Measurements from ENCODE around the gene PARVB. TPM values are rescaled to one million over a fixed set of nuclear protein-coding genes. Genes with fewer than 3 reads are reported as not detected.
A peak's percentile ranks its signal among the peaks of the same experiment; 100 is the strongest.
"Not testable (repeated sequence)": the region's sequence is repeated elsewhere in the genome, so short reads cannot be mapped to it uniquely, and the experiment has no call there.

Gene PARVB
- polyA plus RNA-seq, 3 donors from 2014 or later = 1.8 to 3.8 (median 2.7) TPM

DNA sequence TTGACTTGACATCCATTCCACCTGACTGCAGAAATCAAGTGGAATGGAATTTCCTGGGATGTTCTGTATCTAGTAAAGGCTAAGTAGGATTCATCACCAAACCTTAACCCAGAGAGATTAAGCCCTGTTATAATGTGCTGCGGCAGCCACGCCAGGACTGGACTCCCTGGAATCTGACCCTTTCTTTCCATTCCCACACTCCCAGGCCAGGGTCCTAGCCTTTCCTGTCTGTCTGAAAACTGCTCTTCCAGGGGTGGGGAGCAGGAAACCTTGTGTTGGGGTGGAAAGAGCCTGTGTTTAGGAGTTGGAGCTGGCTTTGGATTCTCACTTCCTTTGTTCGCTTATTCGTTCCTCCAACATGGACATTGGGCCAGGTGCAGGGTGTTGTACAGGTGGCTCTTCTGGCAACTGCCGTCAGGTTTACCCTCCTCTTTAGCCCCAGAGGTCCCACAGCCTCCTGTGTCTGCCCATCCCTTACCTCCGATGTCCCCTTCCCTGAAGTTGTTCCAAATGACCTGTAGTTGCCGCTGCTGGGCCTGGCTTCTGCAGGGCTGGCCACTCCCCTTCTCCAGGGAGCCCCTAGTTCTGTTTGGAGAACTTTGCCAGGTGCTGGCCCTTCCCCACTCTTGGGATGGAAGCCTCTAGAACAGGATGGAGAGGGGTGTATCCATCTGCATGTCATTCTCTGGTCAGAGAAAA lies 20.5 kb upstream of the PARVB start:
- no peak overlapping the region for H3K4me3 Mint-ChIP-seq
- H3K27ac Mint-ChIP-seq = no peak overlapping the region
- DNase-seq = no peak
- peaks cover 0 to 2% (median 0%) of the 10 kb centered on the region in 6 donors for H3K9me3 Mint-ChIP-seq
- peaks cover 0 to 22% (median 20%) of the 10 kb centered on the region in 3 donors for H3K36me3 Mint-ChIP-seq
- peaks cover 2% of the 10 kb centered on the region in 3 donors for H3K27me3 Mint-ChIP-seq (ENCODE audit: low read depth in 3 of 3)
- no peaks in the 10 kb centered on the region for H3K4me1 Mint-ChIP-seq

- Mint-ChIP-seq H3K27me3 (ENCODE audit: low read depth in 3 of 3) (peaks cover 2% of the 10 kb centered on the region in 3 donors), H3K4me3 (no peak overlapping the region), H3K4me1 (no peaks in the 10 kb centered on the region), H3K9me3 (peaks cover 0 to 2% (median 0%) of the 10 kb centered on the region in 6 donors), H3K27ac (no peak overlapping the region), H3K36me3 (peaks cover 0 to 17% (median 15%) of the 10 kb centered on the region in 3 donors)
- DNase-seq = no peak
These were observed 20.0 kb upstream of the PARVB start for GRCh38 chr22:44004104-44004460.

DNA sequence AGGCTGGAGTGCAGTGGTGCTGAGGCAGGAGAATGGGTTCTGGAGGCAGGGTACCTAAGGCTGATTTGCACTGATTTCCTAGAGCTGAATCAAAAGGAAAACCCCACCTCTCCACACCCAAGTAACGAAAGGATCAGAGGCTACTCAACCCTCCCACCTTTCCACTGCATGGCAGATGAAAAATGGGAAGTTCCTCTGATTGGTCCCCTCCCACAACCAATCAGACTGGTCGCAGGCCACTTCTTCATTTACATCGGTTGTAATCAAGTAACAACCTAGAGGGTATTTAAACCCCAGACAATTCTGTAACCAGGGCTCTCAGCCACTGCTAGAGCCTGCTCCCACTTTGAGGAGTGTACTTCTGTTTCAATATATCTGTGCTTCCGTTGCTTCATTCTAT lies 18.6 kb upstream of the PARVB start:
- Mint-ChIP-seq H3K27ac (no peak overlapping the region), H3K4me3 (no peak overlapping the region), H3K36me3 (peaks cover 0 to 16% (median 13%) of the 10 kb centered on the region in 3 donors), H3K9me3 (peaks cover 0 to 2% (median 0%) of the 10 kb centered on the region in 6 donors), H3K27me3 (ENCODE audit: low read depth in 3 of 3) (peaks cover 0 to 2% (median 2%) of the 10 kb centered on the region in 3 donors), H3K4me1 (no peaks in the 10 kb centered on the region)
- no peak for DNase-seq

DNA sequence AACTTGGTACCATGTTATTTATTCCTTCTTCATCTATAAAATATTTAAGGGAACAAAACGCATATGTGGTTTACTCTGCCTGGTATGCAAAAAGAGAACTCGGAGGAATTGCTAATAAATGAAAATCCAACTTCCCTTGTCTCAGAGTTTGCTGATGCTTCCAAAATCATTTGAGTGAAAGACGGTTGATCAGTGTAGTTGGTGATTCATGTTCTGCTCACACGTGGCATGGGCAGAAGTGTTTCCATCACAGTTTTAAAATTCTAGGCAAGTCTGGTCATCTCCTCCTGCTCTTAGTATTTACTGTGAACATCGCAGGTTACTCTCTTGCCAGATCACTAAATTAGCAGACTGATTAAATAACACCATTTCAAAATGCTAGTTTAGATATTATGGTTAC lies 11.9 kb upstream of the PARVB start:
- peaks cover 0 to 2% (median 2%) of the 10 kb centered on the region in 3 donors for H3K27me3 Mint-ChIP-seq (ENCODE audit: low read depth in 3 of 3)
- peaks cover 0 to 6% (median 5%) of the 10 kb centered on the region in 3 donors for H3K36me3 Mint-ChIP-seq
- no peaks in the 10 kb centered on the region for H3K4me1 Mint-ChIP-seq

DNA sequence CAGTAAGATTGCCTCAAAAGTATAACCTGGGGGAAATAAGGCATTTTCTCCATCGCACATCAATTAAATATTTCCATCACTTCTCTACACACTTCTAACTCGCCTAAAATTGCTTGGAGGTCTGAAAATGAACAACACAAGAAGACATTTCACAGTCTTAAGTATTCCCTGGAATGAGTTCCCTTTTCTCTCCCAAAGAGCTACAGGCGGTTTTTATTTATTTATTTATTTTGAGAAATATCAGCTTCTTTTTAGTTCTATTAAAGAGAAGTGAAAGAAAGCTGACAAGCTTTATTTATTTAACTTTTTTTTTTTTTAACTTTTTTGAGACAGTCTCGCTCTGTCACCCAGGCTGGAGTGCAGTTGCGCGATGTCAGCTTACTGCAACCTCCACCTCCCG lies 11.5 kb upstream of the PARVB start:
- H3K36me3 Mint-ChIP-seq = peaks cover 0 to 3% (median 2%) of the 10 kb centered on the region in 3 donors
- no peak for DNase-seq
- H3K9me3 Mint-ChIP-seq = no peaks in the 10 kb centered on the region
- no peak overlapping the region for H3K4me3 Mint-ChIP-seq
- H3K27ac Mint-ChIP-seq = no peak overlapping the region
- H3K4me1 Mint-ChIP-seq = no peaks in the 10 kb centered on the region
- H3K27me3 Mint-ChIP-seq (ENCODE audit: low read depth in 3 of 3) = peaks cover 0 to 2% (median 0%) of the 10 kb centered on the region in 3 donors

More for the DNA sequence above, 11.9 kb upstream of the PARVB start:
- no peak overlapping the region for H3K4me3 Mint-ChIP-seq
- no peak overlapping the region for H3K27ac Mint-ChIP-seq
- H3K9me3 Mint-ChIP-seq = no peaks in the 10 kb centered on the region
- DNase-seq = no peak

DNA sequence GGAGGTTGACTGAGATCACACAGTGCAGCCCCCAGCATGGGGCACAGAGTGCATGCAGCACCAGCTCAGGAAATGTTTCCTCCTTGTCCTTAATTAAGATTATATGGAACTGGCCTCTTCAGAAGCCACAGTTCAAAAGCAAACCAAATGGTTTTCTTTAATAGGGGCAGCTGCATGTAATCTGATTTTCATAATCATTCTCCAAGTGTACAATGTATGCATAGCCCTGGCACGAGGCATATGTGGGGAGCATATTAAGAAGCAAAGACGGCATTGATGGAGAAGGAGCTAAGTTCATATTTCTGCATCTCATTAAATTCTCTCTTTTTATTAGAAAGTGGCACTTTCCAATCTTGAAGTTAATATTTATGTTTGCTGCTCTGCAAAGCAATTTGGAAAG lies 9.9 kb upstream of the PARVB start:
- no peaks in the 10 kb centered on the region for H3K4me1 Mint-ChIP-seq
- H3K4me3 Mint-ChIP-seq = no peak overlapping the region
- no peaks in the 10 kb centered on the region for H3K9me3 Mint-ChIP-seq
- no peak overlapping the region for H3K27ac Mint-ChIP-seq
- no peaks in the 10 kb centered on the region for H3K36me3 Mint-ChIP-seq
- H3K27me3 Mint-ChIP-seq (ENCODE audit: low read depth in 3 of 3) = no peaks in the 10 kb centered on the region
- no peak for DNase-seq

- H3K36me3 Mint-ChIP-seq; H3K4me3 Mint-ChIP-seq; H3K27ac Mint-ChIP-seq; H3K27me3 Mint-ChIP-seq (ENCODE audit: low read depth in 3 of 3); H3K4me1 Mint-ChIP-seq; DNase-seq; H3K9me3 Mint-ChIP-seq: not testable (repeated sequence)
These were observed 7.5 kb upstream of the PARVB start for GRCh38 chr22:44016586-44016985.

GRCh38 chr22:44018594-44018993 lies 5.5 kb upstream of the PARVB start:
- no peak overlapping the region for H3K27ac Mint-ChIP-seq
- no peaks in the 10 kb centered on the region for H3K9me3 Mint-ChIP-seq

GRCh38 chr22:44019416-44019815 lies 4.7 kb upstream of the PARVB start:
- H3K27ac Mint-ChIP-seq = no peak overlapping the region
- no peak for DNase-seq
- no peaks in the 10 kb centered on the region for H3K9me3 Mint-ChIP-seq
- H3K36me3 Mint-ChIP-seq = no peaks in the 10 kb centered on the region
- H3K4me1 Mint-ChIP-seq = peaks cover 0 to 3% of the 10 kb centered on the region in 2 donors
- no peak overlapping the region for H3K4me3 Mint-ChIP-seq
- no peaks in the 10 kb centered on the region for H3K27me3 Mint-ChIP-seq (ENCODE audit: low read depth in 3 of 3)

More at GRCh38 chr22:44018594-44018993, 5.5 kb upstream of the PARVB start:
- Mint-ChIP-seq H3K36me3 (no peaks in the 10 kb centered on the region), H3K27me3 (ENCODE audit: low read depth in 3 of 3) (no peaks in the 10 kb centered on the region), H3K4me1 (peaks cover 0 to under 1% of the 10 kb centered on the region in 2 donors), H3K4me3 (no peak overlapping the region)
- DNase-seq = no peak

GRCh38 chr22:44019846-44020245 lies 4.3 kb upstream of the PARVB start:
- no peak overlapping the region for H3K27ac Mint-ChIP-seq
- H3K9me3 Mint-ChIP-seq = no peaks in the 10 kb centered on the region
- H3K27me3 Mint-ChIP-seq (ENCODE audit: low read depth in 3 of 3) = no peaks in the 10 kb centered on the region
- H3K36me3 Mint-ChIP-seq = no peaks in the 10 kb centered on the region
- H3K4me3 Mint-ChIP-seq = no peak overlapping the region
- peaks cover 1 to 3% of the 10 kb centered on the region in 2 donors for H3K4me1 Mint-ChIP-seq
- DNase-seq = no peak

DNA sequence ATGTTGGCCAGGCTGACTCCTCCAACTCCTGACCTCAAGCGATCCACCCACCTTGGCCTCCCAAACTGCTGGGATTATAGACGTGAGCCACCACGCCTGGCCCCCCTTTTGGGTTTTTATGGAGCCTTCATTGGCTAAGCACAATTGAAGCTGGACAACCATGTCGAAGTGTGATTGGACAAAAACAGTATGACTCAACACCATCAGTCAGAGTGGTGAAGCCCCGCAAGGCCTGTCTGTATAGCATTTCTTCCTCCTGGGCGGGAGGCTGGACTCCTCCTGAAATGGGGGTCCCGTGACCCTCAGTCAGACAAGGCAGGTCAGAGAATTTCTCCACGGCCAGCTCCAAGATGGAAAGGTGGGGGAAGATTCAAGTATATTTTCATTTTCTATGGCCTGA lies 3.1 kb upstream of the PARVB start:
- no peak for DNase-seq
- H3K4me3 Mint-ChIP-seq = no peak overlapping the region
- peaks cover 12% of the 10 kb centered on the region in 2 donors for H3K4me1 Mint-ChIP-seq
- no peaks in the 10 kb centered on the region for H3K9me3 Mint-ChIP-seq
- H3K36me3 Mint-ChIP-seq = no peaks in the 10 kb centered on the region
- peaks cover 0 to under 1% (median 0%) of the 10 kb centered on the region in 3 donors for H3K27me3 Mint-ChIP-seq (ENCODE audit: low read depth in 3 of 3)
- H3K27ac Mint-ChIP-seq = no peak overlapping the region

DNA sequence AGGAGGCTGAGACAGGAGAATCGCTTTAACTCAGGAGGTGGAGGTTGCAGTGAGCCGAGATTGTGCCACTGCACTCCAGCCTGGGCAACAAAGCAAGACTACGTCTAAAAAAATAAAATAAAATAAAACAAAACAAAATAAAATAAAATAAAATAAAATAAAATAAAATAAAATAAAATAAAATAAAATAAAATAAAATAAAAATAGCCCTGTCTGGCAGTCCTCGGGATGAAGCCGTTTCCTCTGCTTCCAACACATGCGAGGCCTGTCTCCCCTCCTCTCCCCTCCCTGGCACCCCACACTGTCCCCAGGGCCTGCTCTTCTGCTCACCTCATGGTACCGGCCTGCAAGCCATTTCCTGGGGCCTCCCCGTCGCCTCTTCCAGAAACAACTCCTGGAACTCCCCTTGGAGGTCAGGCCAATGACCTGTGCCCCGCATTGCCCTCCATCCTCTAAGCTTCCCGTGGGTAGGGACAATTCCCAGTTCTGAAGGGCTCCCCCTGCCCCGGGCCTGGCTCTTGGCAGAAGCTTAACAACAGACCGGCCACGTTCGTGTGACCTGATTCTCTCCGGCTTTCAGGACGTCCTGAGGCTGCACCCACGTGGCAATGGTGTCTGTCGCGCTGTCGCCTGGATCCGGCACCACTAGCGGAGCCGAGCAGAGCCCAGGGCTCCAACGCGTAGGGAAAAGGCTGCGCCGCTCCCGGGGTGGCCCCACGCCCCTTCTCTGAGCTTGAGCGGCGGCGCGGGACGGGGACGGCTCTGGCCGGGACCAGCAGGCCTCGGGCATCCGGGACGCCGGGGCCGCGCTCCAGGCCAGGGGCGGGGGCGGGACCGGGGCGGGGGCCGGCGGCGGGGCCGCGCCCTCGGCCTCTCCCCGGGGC lies 456 bp upstream of the PARVB start:
- peaks cover 28 to 29% of the 10 kb centered on the region in 2 donors for H3K4me1 Mint-ChIP-seq
- H3K4me3 Mint-ChIP-seq = peak overlapping the region; percentile 50 to 72 (median 66)
- DNase-seq = peak in 1 of 3 donors; percentile 14
- no peaks in the 10 kb centered on the region for H3K9me3 Mint-ChIP-seq
- H3K27me3 Mint-ChIP-seq (ENCODE audit: low read depth in 3 of 3) = peaks cover 0 to 13% (median 4%) of the 10 kb centered on the region in 3 donors
- peaks cover 0 to 5% (median 0%) of the 10 kb centered on the region in 3 donors for H3K36me3 Mint-ChIP-seq
- peak overlapping the region in 1 of 6 donors; percentile 67 for H3K27ac Mint-ChIP-seq

DNA sequence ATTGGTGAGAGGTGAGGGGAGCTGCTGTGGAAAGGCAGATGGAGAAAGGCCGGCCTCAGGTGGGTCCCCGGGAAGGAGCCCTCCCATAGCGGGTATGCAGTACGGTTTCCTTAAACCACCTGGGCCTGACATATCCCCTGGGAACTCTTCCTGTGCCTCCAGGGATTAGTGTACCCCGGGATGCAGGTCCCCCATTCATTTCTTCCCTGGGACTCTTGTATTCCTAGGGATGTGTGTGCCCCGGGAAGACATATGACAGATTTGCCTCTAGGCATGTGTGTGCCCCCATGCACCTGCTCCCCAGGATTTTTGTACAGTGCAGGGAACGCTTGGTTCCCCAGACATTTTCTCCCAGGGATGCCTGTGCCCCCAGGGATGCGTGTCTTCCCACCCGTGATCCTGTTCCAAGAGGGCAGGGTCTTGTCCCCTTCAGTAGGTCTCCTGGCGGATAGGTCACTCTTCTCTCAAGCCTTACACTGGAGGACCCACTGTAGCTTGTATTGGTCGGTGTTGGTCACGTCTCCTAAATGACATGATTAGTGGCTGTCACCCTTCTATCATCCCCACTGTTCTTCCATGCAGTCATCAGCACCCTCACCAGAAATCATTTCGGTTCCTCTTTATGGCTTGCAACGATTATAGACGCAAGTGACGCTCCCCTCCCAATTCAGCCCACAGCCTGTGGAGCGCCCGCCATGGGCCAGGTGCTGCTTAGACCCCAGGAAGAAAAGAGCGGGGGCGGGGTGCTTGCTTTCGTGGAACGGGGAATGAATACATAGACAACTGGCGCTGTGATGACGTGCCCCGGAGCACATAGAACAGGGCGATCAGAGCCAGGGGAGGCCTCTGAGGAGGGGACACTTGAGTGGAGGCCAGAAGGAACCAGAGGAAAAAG lies 1.3 kb downstream of the PARVB start:
- Mint-ChIP-seq H3K27ac (peak overlapping the region in 4 of 6 donors; percentile 29 to 95 (median 82)), H3K4me3 (peak overlapping the region; percentile 40 to 79 (median 65)), H3K4me1 (peaks cover 28 to 29% of the 10 kb centered on the region in 2 donors), H3K27me3 (ENCODE audit: low read depth in 3 of 3) (peaks cover 1 to 13% (median 4%) of the 10 kb centered on the region in 3 donors), H3K9me3 (no peaks in the 10 kb centered on the region), H3K36me3 (peaks cover 0 to 5% (median 0%) of the 10 kb centered on the region in 3 donors)
- no peak for DNase-seq

Measured in immature natural killer cell (primary cell).